Measurements from ENCODE around the gene RCOR2.

RCOR2 gene

GRCh38 chr11:63913866-63914830, 2.8 kb downstream of the RCOR2 start:
- H3K4me1 ChIP-seq (ENCODE audit: control insufficient read depth, insufficient read depth, low read length) = peaks cover 45% of the 10 kb centered on the region

DNA sequence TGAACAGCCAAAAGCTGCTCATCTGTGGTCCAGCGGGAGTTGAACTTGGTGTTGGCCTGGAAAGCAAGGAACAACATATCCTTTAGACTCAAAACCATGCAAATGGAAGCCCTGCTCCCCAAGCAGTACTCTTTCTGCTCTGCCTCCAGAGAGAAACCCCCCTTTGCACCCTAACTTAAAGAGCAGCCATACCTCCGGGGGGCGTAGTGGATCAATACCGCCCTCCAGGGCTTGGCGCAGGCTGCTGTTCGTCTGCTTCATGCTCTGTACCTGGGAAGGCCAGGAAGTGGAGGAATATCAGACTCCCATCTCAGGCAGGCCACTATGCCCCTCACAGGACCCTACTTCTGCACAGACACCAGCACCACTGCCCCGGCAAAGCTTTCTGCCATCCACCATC, 4.3 kb downstream of the RCOR2 start:
- H3K9ac ChIP-seq (ENCODE audit: low read length in 2 of 2) = no peak overlapping the region
- H3K36me3 ChIP-seq (ENCODE audit: control insufficient read depth in 2 of 2, insufficient read depth in 2 of 2, low read length in 2 of 2) = peaks cover 2 to 4% of the 10 kb centered on the region in 2 donors
- peaks cover 44% of the 10 kb centered on the region for H3K4me1 ChIP-seq (ENCODE audit: control insufficient read depth, insufficient read depth, low read length)
- no peaks in the 10 kb centered on the region for H3K27me3 ChIP-seq (ENCODE audit: control insufficient read depth in 1 of 2, insufficient read depth in 2 of 2, low read length in 2 of 2)
- no peaks in the 10 kb centered on the region for H3K9me3 ChIP-seq (ENCODE audit: control insufficient read depth in 2 of 2, low read length in 2 of 2)
- no peak overlapping the region for H3K27ac ChIP-seq (ENCODE audit: low read length)
- H3K4me3 ChIP-seq (ENCODE audit: low read length in 2 of 2) = no peak overlapping the region

More at GRCh38 chr11:63913866-63914830, 2.8 kb downstream of the RCOR2 start:
- Histone ChIP-seq H3K36me3 (ENCODE audit: control insufficient read depth in 2 of 2, insufficient read depth in 2 of 2, low read length in 2 of 2) (no peaks in the 10 kb centered on the region), H3K27ac (ENCODE audit: low read length) (no peak overlapping the region), H3K9me3 (ENCODE audit: control insufficient read depth in 2 of 2, low read length in 2 of 2) (no peaks in the 10 kb centered on the region), H3K4me3 (ENCODE audit: low read length in 2 of 2) (no peak overlapping the region), H3K9ac (ENCODE audit: low read length in 2 of 2) (no peak overlapping the region), H3K27me3 (ENCODE audit: control insufficient read depth in 1 of 2, insufficient read depth in 2 of 2, low read length in 2 of 2) (no peaks in the 10 kb centered on the region)

- Histone ChIP-seq H3K4me1 (ENCODE audit: control insufficient read depth, insufficient read depth, low read length) (peaks cover 39% of the 10 kb centered on the region), H3K9me3 (ENCODE audit: control insufficient read depth in 2 of 2, low read length in 2 of 2) (no peaks in the 10 kb centered on the region), H3K27me3 (ENCODE audit: control insufficient read depth in 1 of 2, insufficient read depth in 2 of 2, low read length in 2 of 2) (no peaks in the 10 kb centered on the region), H3K27ac (ENCODE audit: low read length) (no peak overlapping the region), H3K36me3 (ENCODE audit: control insufficient read depth in 2 of 2, insufficient read depth in 2 of 2, low read length in 2 of 2) (peaks cover 4 to 6% of the 10 kb centered on the region in 2 donors), H3K9ac (ENCODE audit: low read length in 2 of 2) (no peak overlapping the region), H3K4me3 (ENCODE audit: low read length in 2 of 2) (no peak overlapping the region)
Measured at GRCh38 chr11:63911876-63912275, 5.1 kb downstream of the RCOR2 start.

DNA sequence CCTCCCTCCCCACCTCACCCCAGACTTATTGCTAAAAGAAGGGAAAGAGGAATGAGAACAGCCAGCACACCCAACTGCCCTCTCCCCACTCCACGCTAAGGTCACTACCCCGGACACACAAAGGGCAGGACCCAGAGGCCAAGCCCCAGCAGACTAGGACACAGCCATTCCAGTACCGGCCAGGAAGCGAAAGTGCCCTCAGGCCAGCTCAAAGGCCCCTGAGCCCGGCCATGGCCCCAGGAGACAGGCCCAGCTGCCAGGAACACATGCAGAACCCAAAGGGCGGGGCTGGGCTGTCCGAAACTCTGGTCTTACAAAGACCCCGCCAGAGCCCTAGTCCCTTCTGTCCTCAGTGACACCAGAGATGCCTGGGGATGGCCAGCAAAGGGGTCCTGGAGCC, 5.5 kb downstream of the RCOR2 start:
- H3K36me3 ChIP-seq (ENCODE audit: control insufficient read depth in 2 of 2, insufficient read depth in 2 of 2, low read length in 2 of 2) = peaks cover 4 to 6% of the 10 kb centered on the region in 2 donors
- H3K9me3 ChIP-seq (ENCODE audit: control insufficient read depth in 2 of 2, low read length in 2 of 2) = no peaks in the 10 kb centered on the region
- peaks cover 36% of the 10 kb centered on the region for H3K4me1 ChIP-seq (ENCODE audit: control insufficient read depth, insufficient read depth, low read length)
- no peak overlapping the region for H3K9ac ChIP-seq (ENCODE audit: low read length in 2 of 2)
- H3K27ac ChIP-seq (ENCODE audit: low read length) = no peak overlapping the region
- no peak overlapping the region for H3K4me3 ChIP-seq (ENCODE audit: low read length in 2 of 2)
- H3K27me3 ChIP-seq (ENCODE audit: control insufficient read depth in 1 of 2, insufficient read depth in 2 of 2, low read length in 2 of 2) = no peaks in the 10 kb centered on the region

DNA sequence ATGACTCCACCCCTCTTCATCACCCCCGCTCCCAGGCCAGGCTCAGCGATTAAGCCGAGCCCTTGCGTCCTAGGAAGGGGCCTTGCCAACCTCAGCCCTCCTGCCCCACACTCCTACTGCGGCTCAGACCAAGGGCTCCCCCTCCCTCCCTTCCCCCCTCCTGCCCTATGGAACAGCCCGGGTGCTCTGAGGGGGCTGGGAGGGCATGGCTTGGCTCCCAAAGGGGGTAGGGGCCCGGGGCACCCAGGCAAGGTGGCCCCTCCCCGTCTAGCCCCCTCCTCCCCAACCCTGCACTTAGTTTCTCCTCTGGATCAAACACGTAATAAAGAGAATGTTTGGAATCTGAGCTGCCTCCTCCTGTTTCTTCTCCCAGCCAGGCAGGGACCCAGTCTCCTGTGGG, 6.3 kb downstream of the RCOR2 start:
- no peaks in the 10 kb centered on the region for H3K27me3 ChIP-seq (ENCODE audit: control insufficient read depth in 1 of 2, insufficient read depth in 2 of 2, low read length in 2 of 2)
- no peak overlapping the region for H3K9ac ChIP-seq (ENCODE audit: low read length in 2 of 2)
- no peak overlapping the region for H3K27ac ChIP-seq (ENCODE audit: low read length)
- H3K4me3 ChIP-seq (ENCODE audit: low read length in 2 of 2) = no peak overlapping the region
- peaks cover 28% of the 10 kb centered on the region for H3K4me1 ChIP-seq (ENCODE audit: control insufficient read depth, insufficient read depth, low read length)
- peaks cover 6% of the 10 kb centered on the region in 2 donors for H3K36me3 ChIP-seq (ENCODE audit: control insufficient read depth in 2 of 2, insufficient read depth in 2 of 2, low read length in 2 of 2)
- H3K9me3 ChIP-seq (ENCODE audit: control insufficient read depth in 2 of 2, low read length in 2 of 2) = no peaks in the 10 kb centered on the region

- Histone ChIP-seq H3K9me3 (ENCODE audit: control insufficient read depth in 2 of 2, low read length in 2 of 2) (no peaks in the 10 kb centered on the region), H3K27me3 (ENCODE audit: control insufficient read depth in 1 of 2, insufficient read depth in 2 of 2, low read length in 2 of 2) (no peaks in the 10 kb centered on the region), H3K36me3 (ENCODE audit: control insufficient read depth in 2 of 2, insufficient read depth in 2 of 2, low read length in 2 of 2) (peaks cover 6 to 10% of the 10 kb centered on the region in 2 donors), H3K4me3 (ENCODE audit: low read length in 2 of 2) (no peak overlapping the region), H3K9ac (ENCODE audit: low read length in 2 of 2) (no peak overlapping the region), H3K4me1 (ENCODE audit: control insufficient read depth, insufficient read depth, low read length) (peaks cover 27% of the 10 kb centered on the region), H3K27ac (ENCODE audit: low read length) (peak overlapping the region; percentile 55)
Measured at GRCh38 chr11:63909591-63910506, 7.1 kb downstream of the RCOR2 start.

- H3K27me3 ChIP-seq (ENCODE audit: control insufficient read depth in 1 of 2, insufficient read depth in 2 of 2, low read length in 2 of 2) = no peaks in the 10 kb centered on the region
- no peak overlapping the region for H3K27ac ChIP-seq (ENCODE audit: low read length)
- peaks cover 15 to 18% of the 10 kb centered on the region in 2 donors for H3K36me3 ChIP-seq (ENCODE audit: control insufficient read depth in 2 of 2, insufficient read depth in 2 of 2, low read length in 2 of 2)
- H3K4me3 ChIP-seq (ENCODE audit: low read length in 2 of 2) = no peak overlapping the region
- no peaks in the 10 kb centered on the region for H3K9me3 ChIP-seq (ENCODE audit: control insufficient read depth in 2 of 2, low read length in 2 of 2)
- H3K4me1 ChIP-seq (ENCODE audit: control insufficient read depth, insufficient read depth, low read length) = peaks cover 27% of the 10 kb centered on the region
- H3K9ac ChIP-seq (ENCODE audit: low read length in 2 of 2) = no peak overlapping the region
Measured at GRCh38 chr11:63908631-63909401, 8.1 kb downstream of the RCOR2 start.

DNA sequence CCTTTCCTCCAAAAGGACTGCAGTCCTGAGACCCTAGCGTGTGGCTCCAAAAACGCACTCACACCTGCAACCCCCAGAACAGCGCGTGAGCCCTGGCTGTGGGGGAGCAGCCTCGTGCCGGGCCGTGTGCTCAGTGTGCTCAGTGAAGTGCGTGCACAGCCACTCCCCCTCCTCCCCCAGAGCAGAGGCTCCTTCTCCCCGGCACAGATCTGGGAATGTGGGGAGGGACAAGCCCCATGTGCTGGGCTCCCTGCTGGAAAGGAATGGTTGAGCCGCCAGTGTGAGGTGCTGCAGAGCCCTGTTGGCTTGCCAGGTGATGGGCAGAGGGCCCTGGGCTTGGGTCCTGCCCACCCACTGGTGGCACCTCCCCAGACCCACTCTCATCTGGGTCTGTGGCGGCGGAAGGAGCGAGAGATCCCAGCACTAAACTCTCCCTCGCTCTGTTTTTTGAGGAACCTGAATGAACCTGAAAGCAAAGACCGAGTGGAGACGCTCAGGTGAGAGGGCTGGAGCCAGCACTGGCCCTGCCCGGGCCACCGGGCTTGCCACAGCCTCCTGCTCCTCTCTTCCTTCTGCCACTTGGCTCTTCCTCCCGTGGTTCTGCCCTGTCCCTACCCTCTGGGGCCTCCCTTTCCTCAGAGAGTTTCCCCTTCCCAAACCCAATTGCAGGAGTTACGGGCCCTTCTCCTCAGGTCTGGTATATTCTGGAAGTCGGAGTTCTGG, 9.0 kb downstream of the RCOR2 start:
- H3K27me3 ChIP-seq (ENCODE audit: control insufficient read depth in 1 of 2, insufficient read depth in 2 of 2, low read length in 2 of 2) = no peaks in the 10 kb centered on the region
- H3K9me3 ChIP-seq (ENCODE audit: control insufficient read depth in 2 of 2, low read length in 2 of 2) = no peaks in the 10 kb centered on the region
- H3K27ac ChIP-seq (ENCODE audit: low read length) = no peak overlapping the region
- H3K36me3 ChIP-seq (ENCODE audit: control insufficient read depth in 2 of 2, insufficient read depth in 2 of 2, low read length in 2 of 2) = peaks cover 21 to 24% of the 10 kb centered on the region in 2 donors
- peaks cover 27% of the 10 kb centered on the region for H3K4me1 ChIP-seq (ENCODE audit: control insufficient read depth, insufficient read depth, low read length)
- H3K4me3 ChIP-seq (ENCODE audit: low read length in 2 of 2) = no peak overlapping the region
- peak overlapping the region in 1 of 2 donors; percentile 21 for H3K9ac ChIP-seq (ENCODE audit: low read length in 2 of 2)

DNA sequence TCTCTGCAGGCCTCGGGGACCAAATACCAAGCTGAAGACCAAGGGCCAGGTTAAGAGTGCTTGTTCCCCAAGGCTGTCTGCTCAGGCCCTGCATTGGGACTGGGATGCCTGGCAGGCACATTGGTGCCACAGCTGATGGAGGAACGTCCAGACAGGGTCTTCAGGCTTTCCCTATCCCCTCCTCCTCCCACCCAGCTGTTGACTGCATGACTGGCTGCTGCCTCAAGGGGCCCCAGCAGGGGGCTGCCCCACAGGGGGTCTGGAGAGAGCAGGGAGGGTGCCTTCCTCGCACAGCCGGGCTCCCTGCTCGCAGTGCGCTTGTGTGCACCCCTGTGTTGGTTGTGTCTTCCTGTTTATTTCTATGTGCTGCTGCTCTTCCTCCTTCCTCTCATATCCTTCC, 9.9 kb downstream of the RCOR2 start:
- no peaks in the 10 kb centered on the region for H3K9me3 ChIP-seq (ENCODE audit: control insufficient read depth in 2 of 2, low read length in 2 of 2)
- H3K27me3 ChIP-seq (ENCODE audit: control insufficient read depth in 1 of 2, insufficient read depth in 2 of 2, low read length in 2 of 2) = no peaks in the 10 kb centered on the region
- no peak overlapping the region for H3K9ac ChIP-seq (ENCODE audit: low read length in 2 of 2)
- peaks cover 26 to 33% of the 10 kb centered on the region in 2 donors for H3K36me3 ChIP-seq (ENCODE audit: control insufficient read depth in 2 of 2, insufficient read depth in 2 of 2, low read length in 2 of 2)
- peaks cover 27% of the 10 kb centered on the region for H3K4me1 ChIP-seq (ENCODE audit: control insufficient read depth, insufficient read depth, low read length)
- no peak overlapping the region for H3K27ac ChIP-seq (ENCODE audit: low read length)
- H3K4me3 ChIP-seq (ENCODE audit: low read length in 2 of 2) = no peak overlapping the region

Measured in stomach smooth muscle (tissue), 2 donors.